Fibroblast of peridontal ligament (primary cell): ENCODE measurements around the gene CDYL.

Experiments
- DNase-seq: peaks from one replicate; pipeline ENCODE4 v3.0.0-alpha.2; 2010; ENCODE audit errors: extremely low read depth

The CDYL gene

DNA sequence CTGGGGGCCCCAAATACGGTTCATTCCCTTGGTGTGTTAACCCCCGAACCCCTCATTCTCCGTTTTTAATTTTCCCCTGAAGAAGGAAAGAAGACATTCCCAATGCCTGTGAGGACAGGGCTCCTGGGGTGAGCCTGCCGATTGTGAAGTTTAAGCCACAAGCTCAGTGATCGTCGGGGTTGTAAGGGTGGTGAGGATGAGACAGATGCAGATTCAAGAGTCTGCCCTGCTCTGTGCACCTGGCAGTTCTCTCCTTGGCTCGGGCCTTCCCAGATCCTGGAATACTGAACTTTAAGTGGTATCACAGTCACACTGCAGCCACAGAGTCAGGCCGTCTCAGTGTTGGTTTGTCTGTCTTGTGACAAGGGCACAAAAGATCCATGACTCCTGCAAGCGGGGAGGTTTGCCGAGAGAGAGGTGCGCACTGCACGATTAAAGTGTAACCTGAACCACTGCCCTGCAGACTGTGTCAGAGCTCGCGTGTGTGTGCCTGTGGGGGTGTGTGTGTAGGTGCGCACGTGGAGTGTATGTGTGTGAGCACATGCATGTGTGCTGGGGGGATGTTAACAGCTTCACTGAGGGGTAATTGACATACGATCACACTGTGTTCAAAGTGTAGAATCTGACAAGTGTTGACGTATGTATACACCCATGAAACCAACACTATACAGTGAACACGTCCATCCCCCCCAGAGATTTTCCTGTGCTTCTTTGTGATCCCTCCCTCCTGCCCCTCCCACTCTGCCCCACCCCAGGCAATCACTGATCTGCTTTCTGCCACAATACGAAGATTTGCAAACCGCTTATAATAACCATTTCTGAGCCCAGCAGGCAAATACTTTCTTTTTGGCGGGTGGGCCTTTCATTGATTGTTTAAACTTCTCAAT, 188.7 kb downstream of the CDYL start:
- DNase-seq: no peak

DNA sequence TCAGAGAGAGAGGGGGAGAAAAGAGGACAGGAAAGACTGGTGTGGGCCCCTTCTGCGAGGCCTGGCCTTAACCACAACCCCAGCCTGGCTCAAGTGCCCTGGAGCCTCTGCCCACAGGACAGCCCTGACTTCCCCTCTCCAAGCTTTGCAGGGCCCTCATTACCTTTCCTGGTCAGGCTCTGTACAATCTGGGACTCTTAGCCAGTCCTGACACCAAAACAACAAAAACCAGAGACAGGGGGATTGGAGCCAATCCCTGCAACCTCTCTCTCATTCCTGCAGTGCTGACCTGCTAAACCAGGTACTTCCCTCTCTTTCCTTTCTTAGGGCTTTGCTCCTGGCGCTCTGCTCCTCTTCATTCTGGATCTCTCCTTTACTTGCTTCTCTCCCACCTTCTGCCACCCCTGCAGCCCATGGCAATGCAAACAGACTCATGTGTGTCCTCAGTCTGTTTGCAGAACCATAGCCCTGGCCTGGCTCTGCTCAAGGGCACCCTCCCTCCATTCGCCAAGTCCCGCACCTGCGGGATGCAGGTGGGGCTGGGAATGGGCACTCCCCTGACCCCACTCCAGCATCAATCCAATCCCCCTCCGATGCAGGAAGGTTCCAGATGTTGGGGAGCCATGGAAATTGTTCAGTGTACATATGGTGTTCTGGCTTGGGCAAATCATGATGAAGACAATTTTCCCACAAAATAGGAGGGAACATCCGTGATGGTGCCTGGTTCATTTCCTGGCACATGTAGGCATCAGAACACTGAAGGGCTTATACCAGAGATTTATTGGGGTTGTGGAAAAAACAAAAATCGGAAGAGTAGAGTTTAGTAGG, 189.6 kb downstream of the CDYL start:
- no peak for DNase-seq

DNA sequence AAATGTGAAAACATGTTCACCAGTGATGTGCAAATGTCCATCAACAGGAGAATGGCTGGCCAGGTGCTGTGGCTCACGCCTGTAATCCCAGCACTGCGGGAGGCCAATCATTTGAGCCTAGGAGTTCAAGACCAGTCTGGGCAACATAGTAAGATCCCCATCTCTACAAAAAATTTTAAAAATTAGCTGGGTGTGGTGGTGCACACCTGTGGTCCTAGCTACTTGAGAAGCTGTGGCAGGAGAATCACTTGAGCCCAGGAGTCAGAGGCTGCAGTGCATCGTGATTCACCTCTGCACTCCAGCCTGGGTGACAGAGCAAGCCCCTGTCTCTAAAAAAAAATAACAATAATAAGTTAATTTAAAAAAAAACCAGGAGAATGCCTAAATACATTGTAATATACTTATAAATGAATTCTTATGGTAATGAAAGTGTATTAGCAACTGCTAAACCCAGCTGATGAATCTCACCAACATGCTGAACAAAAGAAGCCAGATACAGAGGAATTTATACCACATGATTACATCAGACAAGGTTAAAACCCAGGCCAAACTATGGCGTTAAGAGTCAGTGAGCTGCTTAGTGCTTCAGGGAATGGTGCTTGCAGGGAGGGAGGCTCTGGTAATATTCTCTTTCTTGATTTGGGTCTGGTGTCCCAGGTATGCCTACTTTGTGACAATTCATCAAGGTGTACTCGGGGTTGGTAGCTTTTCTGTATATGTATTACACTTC, 191.3 kb downstream of the CDYL start:
- no peak for DNase-seq

DNA sequence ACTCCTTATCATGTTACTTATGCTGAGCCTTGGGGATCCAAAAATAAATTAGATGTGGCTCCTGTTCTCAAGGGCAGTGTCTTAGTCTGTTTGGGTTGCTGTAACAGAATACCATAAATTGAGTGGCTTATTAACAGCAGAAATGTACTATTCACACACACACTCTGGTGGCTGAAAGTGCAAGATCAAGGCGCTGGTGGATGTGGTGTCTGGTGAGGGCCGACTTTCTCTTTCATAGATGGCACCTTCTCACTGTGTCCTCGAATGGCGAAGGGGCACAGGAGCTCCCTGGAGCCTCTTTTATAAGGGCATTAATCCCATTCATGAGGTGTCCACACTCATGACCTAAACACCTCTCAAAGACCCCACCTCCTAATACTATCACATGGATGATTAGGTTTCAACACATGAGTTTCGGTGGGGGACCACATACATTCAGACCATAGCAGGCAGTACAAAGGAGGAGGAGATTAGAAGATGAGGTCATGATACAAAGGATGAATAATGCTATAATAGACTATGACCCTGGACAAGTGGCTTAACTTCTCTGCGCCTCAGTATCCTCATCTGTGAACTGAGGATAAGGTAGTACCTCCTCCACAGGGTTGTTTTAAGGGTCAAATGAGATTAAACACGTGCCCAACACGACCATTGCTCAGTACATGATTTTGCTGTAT, 193.5 kb downstream of the CDYL start:
- no peak for DNase-seq

DNA sequence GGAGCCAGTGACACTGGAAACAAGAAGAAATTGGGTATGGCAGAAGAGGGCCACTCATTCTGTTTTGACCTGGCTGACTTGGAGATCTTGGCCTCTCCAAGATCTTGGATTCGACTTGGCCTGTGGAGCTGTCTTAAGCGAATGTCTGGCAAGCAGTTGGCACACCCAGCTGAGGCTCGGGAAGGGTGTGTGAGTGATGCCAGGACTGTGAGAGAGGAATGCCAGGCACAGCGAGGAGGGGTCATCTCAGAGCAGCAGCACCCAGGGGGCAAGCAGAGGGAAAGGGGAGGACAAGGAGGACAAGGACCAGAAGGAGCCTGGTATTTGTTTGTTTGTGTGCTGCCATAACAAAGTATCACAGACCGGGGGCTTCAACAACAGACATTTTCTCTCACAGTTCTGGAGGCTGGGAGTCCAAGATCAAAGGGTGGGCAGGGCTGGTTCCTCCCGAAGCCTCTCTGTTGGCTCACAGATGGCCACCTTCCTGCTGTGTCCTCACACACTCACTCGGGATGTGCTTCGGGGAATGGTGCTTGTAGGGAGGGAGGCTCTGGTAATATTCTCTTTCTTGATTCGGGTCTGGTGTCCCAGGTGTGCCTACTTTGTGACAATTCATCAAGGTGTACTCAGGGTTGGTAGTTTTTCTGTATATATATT, 194.7 kb downstream of the CDYL start:
- DNase-seq: no peak

DNA sequence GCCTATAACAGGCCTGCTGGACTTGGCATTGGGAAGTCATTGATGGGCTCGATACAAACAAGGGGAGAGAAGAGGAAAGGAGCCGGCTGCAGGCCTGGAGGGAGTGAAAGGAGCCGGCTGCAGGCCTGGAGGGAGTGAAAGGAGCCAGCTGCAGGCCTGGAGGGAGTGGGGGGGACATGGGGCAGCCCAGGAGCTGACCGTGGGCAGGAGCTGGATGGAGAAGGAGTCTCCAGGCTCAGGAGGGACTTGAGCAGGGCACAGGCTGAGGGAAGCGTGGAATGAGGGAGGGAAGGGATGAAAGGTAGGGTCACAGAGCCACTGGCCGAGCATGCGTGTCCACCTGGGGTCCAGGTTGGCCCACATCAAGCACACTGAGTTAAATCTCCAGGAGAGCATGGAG, 195.6 kb downstream of the CDYL start:
- DNase-seq: no peak

DNA sequence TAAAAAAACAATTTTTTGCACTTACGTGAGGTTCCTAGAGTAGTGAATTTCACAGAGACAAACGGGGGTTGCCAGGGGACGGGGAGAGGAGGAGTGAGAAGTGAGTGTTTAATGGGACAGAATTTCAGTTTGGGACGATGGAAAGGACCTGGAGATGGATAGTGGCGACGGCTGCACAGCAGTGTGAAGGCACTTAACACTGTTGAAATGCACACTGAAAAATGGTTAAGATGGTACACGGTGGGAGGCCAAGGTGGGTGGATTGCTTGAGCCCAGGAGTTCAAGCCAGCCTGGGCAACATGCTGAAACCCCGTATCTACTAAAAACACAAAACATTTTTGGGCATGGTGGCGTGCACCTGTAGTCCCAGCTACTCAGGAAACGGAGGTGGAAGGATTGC, 196.2 kb downstream of the CDYL start:
- no peak for DNase-seq

DNA sequence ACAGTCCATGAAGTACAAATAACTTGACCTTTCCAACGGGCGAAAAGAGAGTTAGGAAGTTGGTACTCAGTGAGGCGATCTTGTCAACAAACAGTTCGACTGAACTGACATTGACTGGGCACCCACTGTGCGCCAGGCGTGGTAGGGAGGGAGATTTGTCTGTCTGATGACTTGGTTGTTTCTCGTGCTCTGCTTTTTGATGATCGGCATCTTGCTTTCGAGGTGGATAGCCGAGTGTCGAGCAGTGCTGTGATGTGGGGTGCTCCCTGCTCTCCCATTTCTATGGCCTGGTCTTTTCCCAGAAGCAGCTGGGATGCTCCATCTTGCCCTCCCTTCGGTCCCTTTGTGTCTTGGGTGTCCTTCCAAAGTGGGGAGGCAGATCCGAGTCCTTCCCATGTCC, 197.2 kb downstream of the CDYL start:
- DNase-seq: no peak

DNA sequence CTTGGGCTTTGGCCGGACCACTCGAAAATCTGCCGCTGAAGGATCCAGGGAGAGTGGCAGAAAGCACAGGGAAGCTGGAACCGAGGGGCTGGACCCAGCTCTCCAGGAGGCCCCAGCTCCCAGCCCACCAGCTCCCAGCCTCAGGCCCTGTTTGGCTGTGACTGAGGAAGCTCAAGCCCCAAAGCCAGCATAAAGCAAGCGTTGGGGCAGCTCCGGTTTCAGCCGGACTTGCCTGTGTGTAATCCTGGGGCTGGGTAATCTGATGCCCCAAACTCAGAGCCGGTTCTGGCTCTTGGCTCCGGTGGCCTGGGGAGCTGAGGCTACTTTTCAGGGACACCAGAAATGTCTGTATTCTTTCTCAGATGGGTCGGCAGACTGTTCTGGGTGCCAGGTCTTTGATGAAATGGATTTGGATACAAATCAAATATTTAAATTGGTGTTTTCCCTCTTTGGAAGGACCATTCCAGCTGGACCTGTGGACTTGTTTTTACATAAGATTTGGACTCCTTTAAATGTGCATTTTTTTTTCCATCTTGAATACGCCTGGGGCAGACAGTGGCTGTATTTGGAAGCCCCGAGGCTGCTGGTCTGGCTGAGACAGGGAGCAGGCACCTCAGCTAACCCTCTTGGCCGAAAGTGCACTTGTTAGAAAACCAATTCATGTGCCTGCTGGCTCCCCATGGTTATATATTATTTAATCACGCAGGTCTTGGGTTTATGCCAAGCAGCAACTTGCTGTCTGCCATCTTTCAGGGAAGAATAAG, 198.0 kb downstream of the CDYL start:
- peak; percentile 70 for DNase-seq

DNA sequence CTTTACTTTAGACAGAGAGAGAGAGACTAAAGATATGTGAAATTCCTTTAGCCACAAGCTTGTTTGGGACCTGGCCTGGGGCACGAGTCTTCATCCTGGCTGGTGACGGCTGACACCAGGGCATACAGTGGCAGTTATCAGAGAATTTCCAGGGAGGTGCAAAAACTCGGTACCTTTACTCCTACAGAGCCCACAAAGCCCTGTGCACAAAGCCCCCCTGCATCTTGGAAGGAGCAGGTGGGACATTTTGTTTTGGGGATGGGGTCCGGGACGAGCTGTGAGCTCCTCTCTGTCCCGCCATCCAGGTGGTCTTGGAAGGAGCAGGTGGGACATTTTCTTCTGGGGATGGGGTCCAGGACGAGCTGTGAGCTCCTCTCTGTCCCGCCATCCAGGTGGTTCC, 198.8 kb downstream of the CDYL start:
- no peak for DNase-seq

DNA sequence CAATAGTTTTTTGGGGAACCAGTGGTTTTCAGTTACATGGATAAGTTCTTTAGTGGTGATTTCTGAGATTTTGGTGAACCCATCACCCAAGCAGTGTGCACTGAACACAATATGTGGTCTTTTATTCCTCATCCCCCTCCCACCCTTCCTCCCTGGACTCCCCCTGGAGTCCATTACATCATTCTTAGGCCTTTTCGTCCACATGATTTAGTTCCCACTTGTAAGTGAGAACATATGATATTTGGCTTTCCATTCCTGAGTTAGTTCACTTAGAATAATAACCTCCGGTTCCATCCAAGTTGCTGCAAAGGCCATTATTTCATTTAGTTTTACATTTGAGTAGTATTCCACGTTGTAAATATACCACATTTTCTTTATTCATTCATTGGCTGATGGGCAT, 199.3 kb downstream of the CDYL start:
- no peak for DNase-seq

DNA sequence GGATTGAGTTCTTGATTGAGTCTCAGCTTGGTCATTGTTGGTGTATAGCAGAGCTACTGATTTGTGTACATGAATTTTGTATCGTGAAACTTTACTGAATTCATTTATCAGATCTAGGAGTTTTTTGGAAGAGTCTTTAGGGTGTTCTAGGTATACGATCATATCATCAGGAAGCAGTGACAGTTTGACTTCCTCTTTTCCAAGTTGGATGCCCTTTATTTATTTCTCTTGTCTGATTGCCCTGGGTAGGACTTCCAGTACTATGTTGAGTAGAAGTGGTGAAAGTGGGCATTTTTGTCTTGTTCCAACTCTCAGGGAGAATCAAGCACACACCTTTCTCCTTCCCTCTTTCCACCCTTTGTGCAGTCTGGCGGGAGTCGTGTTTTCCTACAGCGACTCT, 201.3 kb downstream of the CDYL start:
- DNase-seq: no peak

DNA sequence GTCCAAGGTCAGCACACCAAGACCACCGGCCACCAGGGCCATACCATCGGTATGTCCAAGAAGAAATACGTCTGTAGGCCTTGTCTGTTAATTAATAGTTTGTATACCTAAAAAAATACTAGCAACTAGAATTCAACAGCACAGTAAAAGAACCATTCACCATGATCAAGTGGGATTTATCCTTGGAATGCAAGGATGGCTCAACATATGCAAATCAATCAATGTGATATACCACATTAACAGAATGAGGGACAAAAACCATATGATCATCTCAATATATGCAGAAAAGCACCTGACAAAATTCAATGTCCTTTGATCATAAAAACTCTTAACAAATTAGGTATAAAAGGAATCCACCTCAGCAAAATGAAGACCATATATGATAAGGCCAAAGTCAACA, 203.2 kb downstream of the CDYL start:
- DNase-seq: no peak

DNA sequence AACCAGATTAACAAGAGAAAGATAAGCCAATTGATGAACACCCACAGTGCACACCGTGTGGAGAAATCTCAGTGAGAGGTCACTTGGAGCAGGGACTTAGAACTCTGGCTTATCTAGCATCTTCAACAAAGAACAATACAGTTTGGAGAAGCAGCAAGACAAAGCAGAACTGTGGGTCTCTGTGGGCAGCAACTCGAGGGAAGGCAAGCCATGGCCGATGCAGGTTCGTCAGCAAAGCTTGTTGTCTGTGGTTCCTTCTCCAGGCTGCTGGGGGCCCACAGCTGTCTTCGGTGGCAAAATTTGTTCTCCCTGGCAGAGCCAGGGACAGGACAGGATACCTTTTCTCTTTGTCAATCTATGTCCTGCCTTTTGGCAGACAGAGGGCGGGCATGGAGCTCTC, 205.6 kb downstream of the CDYL start:
- DNase-seq: no peak

DNA sequence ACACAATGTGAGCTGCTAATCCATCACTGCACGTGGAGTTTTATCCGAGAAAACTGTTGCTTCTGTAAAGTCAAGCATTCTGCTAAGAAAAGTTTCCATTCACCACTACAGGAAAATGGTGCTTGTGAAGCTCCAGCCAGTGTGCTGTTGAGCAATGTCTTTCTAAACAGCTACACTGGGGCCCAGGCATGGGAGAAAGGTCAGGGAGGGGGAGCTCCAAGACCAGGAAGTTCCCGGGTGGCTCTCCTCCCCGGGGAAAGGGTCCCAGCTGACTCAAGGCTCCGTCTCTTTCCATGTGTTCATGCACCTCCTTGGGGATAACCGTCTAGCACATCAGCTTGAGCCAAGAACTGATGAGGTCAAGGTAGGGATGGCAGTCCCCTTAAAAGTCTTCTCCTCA, 207.1 kb downstream of the CDYL start:
- no peak for DNase-seq

DNA sequence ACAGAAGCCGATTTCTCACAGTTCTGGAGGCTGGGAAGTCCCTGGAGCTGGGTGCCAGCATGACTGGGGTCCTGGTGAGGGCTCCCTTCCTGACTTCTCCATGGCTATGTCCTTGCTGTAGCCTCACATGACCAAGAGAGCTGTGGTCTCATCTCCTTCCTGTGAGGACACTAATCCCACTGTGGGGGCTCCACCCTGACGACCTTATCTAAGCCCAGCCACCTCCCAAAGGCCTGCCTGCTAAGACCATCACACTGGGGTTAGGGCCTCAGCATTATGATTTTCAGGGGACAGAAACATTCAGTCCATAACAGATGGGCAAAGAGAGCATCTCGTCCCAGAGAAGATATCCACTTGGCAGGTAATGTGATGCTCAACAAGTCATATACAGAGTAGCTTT, 210.8 kb downstream of the CDYL start:
- no peak for DNase-seq

DNA sequence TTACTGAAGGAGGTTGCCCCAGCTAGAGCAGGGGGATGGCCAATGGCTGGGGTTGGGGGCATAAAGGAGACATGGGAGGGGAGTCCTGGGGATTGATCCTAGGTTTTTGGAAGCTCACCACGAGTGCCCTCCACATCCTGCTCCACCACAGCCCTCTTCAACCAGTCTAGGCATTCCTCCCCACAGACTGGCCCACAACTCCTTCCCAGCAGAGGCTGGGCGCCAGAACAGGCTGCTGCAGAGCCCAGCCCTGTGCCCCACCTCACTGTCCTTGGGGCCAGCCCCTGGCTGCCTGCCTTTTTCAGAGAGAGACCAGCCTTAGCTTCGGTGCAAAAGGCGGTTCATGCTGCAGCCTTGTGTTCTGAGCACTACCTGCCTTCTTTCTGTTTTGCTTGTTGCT, 211.2 kb downstream of the CDYL start:
- DNase-seq: no peak

DNA sequence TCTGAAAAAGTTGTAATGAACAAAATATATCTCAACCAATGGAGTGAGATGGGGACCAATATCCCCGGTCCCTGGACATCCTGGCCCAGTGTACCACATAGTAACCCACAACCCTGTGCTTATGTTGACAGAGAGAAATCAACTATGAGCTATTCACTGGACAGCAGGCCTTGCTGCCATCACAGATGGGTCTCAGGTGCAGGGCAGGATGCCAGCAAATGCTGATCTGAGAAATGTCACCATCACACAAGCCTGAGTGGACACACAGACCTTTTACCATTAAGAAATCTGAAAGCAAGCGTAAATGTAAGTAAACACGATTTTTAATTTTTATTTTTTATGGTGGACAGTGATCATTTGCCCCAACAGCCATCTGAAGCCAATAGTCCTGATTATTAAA, 218.5 kb downstream of the CDYL start:
- no peak for DNase-seq

DNA sequence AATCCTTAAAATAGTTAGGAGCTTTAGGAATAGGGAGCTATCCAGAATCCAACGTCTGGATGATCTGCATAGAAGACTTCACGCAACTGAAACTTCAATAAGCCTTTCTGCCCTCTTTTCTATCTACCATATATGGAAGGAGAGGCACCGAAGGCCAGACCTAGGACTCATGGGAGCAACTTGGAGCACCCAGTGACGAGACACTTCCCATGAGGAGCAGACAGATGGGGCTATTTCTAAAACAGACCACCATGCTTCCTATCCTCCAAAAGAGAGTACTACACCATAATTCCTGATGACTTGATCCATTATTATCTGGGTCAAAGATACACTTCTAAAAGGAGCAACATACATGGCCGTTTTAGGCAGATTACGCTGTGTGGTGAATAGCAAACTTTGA, 221.7 kb downstream of the CDYL start:
- DNase-seq: no peak

DNA sequence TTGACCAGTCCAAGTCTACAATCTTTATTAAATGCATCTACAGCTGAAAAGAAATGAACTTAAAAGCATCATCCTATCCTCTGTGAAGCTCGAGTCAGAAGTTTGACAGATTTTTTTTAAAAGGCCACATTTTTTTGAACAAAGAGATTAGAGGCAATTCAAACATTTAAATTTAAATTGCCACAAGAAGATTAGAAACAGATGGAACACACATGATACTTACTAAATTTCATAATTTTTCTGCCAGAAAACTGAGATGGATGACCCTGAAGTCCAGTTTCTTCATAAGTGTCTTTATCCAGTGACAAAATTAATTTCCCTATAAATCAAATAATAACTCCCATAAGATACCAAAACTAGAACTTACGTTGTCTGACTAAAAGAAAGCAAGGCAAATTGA, 223.4 kb downstream of the CDYL start:
- DNase-seq: peak; percentile 48
